ENCODE measurements around the gene PAX3.

- TF ChIP-seq CTCF (IDR thresholded peaks at IDR 0.05), result no peak
- no peak for TF ChIP-seq POLR2A (IDR thresholded peaks at IDR 0.05)
- no peak for TF ChIP-seq POLR2AphosphoS5 (IDR thresholded peaks at IDR 0.05; ENCODE audit: insufficient read depth in 1 of 2, low read depth in 1 of 2)
These were observed 12.0 kb upstream of the PAX3 start for GRCh38 chr2:222310747-222311318.

All from vagina (tissue), 2 donors.